OCI-LY7 (cell line): ENCODE data around the gene VAC14. TPM values are rescaled to one million over a fixed set of nuclear protein-coding genes. Genes with fewer than 3 reads are reported as not detected.

Experiments used
- BruUV-seq: library from RNA; stranded (reverse); fragments of 400-500 nt; replicated peaks from 2 replicates; lab custom pipeline; 2021; lab: Mats Ljungman, UMichigan
- CTCF ChIA-PET: fragments of 300-600 bp; sonication (Branson Sonifier 250); formaldehyde crosslinking; loops from one replicate; lab custom pipeline; 2022; ENCODE audit warnings: antibody characterized with exemption; ENCODE audit not compliant: unreplicated experiment; lab: Charles Lee
- POLR2A ChIA-PET: fragments of 300-600 bp; sonication (Branson Sonifier 250); formaldehyde crosslinking; loops from one replicate; lab custom pipeline; 2022; ENCODE audit warnings: antibody characterized with exemption; lab: Charles Lee
- DNase-seq: peaks from one replicate; pipeline ENCODE4 v3.0.0-alpha.2; 2015; ENCODE audit warnings: low spot score
- H2AFZ ChIP-seq: fragments of 200-600 bp; sonication (generic), shearing (Covaris generic); 2 replicates; pipeline ENCODE4 v1.6.1; 2014; ENCODE audit warnings: mild to moderate bottlenecking, antibody characterized with exemption, low read length, moderate library complexity
- H3K27ac ChIP-seq: fragments of 200-600 bp; sonication (generic); 2 replicates; pipeline ENCODE4 v1.5.1; 2014; ENCODE audit warnings: mixed run types, low read depth, mild to moderate bottlenecking, moderate library complexity, low read length, inconsistent platforms; ENCODE audit not compliant: poor library complexity, severe bottlenecking
- H3K36me3 ChIP-seq: fragments of 200-600 bp; sonication (generic); 2 replicates; pipeline ENCODE4 v1.6.1; 2014; ENCODE audit warnings: mild to moderate bottlenecking, antibody characterized with exemption, low read length, moderate library complexity, mixed read lengths; ENCODE audit not compliant: insufficient read depth
- H3K4me1 ChIP-seq: fragments of 200-600 bp; sonication (generic); 2 replicates; pipeline ENCODE4 v1.5.1; 2014; ENCODE audit warnings: mild to moderate bottlenecking, low read length; ENCODE audit not compliant: insufficient read depth, poor library complexity, severe bottlenecking
- H3K4me2 ChIP-seq: fragments of 200-600 bp; sonication (generic); 2 replicates; pipeline ENCODE4 v1.6.1; 2014; ENCODE audit warnings: mild to moderate bottlenecking, low read length
- H3K4me3 ChIP-seq: fragments of 200-600 bp; sonication (generic); 2 replicates; pipeline ENCODE4 v1.5.1; 2014; ENCODE audit warnings: mild to moderate bottlenecking, low read depth, low read length; ENCODE audit not compliant: poor library complexity, severe bottlenecking
- H3K79me2 ChIP-seq: fragments of 200-600 bp; sonication (generic); 2 replicates; pipeline ENCODE4 v1.6.1; 2016; ENCODE audit warnings: low read depth, mild to moderate bottlenecking, low read length, moderate library complexity, mixed read lengths; ENCODE audit not compliant: insufficient read depth
- H3K9me2 ChIP-seq: fragments of 200-600 bp; sonication (generic); 2 replicates; pipeline ENCODE4 v1.6.1; 2016; ENCODE audit warnings: mild to moderate bottlenecking, low read length, mixed read lengths; ENCODE audit not compliant: insufficient read depth
- H3K9me3 ChIP-seq: fragments of 200-600 bp; sonication (generic); 2 replicates; pipeline ENCODE4 v1.6.1; 2014; ENCODE audit warnings: mild to moderate bottlenecking, mixed run types, low read length, mixed read lengths
- H4K20me1 ChIP-seq: fragments of 200-600 bp; sonication (generic); 2 replicates; pipeline ENCODE4 v1.6.1; 2014; ENCODE audit warnings: mild to moderate bottlenecking, antibody characterized with exemption, low read length, moderate library complexity, mixed read lengths; ENCODE audit not compliant: insufficient read depth
- EZH2phosphoT487 ChIP-seq: fragments of 200-600 bp; sonication (generic); IDR thresholded peaks from 2 replicates; pipeline ENCODE4 v1.6.1; 2018; ENCODE audit warnings: low read depth, borderline replicate concordance, mild to moderate bottlenecking, mixed run types, antibody characterized with exemption, low read length, moderate library complexity, mixed read lengths
- intact Hi-C: fragments of 100-400 bp; cut with micrococcal nuclease; formaldehyde crosslinking; loops from one replicate; pipeline ENCODE4 v1.10.0; 2022; ENCODE audit not compliant: unreplicated experiment
- total RNA-seq, 2 experiments: library from RNA; depleted of rRNA in 1 of 2; stranded (reverse); fragments of >200 nt in 1 of 2; shearing (Covaris generic) in 1 of 2; gene quantifications; 2 replicates each; pipeline ENCODE4 v1.2.3, GENCODE V29; 2014 to 2022
- TF ChIP-seq, protein P1 (sequence below): fragments of 200-600 bp; sonication (generic); conservative IDR thresholded peaks from 2 replicates; pipeline ENCODE4 v1.5.1; 2014; ENCODE audit warnings: mild to moderate bottlenecking, antibody characterized with exemption, low read length, moderate library complexity, mixed read lengths

Gene VAC14
- total RNA-seq, 2 experiments from 2014 or later: 37.6 to 43.1 TPM

DNA sequence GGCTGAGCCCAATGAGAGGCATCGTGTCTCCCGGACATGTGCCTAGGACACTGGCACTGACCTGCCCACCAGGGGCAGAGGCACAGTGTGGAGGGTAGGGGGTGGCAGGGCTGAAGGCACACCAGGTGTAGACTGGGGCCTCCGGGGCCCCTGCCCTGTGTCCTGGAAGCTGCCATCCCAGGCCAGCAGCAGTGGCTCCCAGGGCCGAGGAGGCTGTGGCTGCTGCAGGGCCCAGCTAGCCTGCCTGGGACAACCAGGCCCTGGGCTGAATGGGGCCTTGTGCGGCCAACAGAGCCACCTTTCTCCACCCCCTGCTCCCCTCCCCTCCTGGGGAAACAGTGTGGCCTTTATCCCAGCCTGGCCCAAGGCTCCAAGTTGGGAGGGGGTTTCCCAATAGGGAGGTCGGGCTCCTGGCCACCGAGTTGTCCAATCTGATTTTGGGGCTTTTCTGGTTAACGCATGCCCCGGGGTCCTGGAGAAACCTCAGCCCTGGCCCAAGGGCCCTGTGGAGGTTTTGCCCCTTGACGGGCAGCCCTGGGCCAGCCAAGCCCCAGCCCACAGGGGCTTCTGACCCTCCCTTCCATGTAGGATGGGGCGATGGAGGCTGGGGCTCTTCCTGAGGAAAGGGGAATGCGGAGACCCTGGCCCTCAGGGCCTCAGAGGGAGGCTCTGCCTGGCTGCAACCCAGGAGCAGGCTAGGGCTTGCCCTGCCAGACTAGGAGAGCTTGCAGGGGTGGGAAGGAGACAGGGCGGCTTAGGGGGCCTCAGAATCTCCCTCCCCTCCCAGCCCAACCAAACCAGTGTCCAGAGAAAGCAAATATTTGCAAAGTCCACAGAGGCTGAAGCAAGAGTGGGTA, 119.3 kb downstream of the VAC14 start:
- no TSS peak for BruUV-seq
- CTCF ChIA-PET: no interaction called here
- H3K4me1 ChIP-seq: no peaks in the 10 kb centered on the region
- TF ChIP-seq EZH2phosphoT487: no peak
- TF ChIP-seq, protein P1, sequence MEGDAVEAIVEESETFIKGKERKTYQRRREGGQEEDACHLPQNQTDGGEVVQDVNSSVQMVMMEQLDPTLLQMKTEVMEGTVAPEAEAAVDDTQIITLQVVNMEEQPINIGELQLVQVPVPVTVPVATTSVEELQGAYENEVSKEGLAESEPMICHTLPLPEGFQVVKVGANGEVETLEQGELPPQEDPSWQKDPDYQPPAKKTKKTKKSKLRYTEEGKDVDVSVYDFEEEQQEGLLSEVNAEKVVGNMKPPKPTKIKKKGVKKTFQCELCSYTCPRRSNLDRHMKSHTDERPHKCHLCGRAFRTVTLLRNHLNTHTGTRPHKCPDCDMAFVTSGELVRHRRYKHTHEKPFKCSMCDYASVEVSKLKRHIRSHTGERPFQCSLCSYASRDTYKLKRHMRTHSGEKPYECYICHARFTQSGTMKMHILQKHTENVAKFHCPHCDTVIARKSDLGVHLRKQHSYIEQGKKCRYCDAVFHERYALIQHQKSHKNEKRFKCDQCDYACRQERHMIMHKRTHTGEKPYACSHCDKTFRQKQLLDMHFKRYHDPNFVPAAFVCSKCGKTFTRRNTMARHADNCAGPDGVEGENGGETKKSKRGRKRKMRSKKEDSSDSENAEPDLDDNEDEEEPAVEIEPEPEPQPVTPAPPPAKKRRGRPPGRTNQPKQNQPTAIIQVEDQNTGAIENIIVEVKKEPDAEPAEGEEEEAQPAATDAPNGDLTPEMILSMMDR: no peak
- no peaks in the 10 kb centered on the region for H3K36me3 ChIP-seq
- POLR2A ChIA-PET: no interaction called here
- H3K9me2 ChIP-seq: no peaks in the 10 kb centered on the region
- H3K9me3 ChIP-seq: no peaks in the 10 kb centered on the region
- H3K4me2 ChIP-seq: no peak overlapping the region
- H4K20me1 ChIP-seq: no peaks in the 10 kb centered on the region
- no peak overlapping the region for H2AFZ ChIP-seq
- no peak for DNase-seq
- H3K27ac ChIP-seq: no peak overlapping the region
- H3K4me3 ChIP-seq: no peak overlapping the region
- intact Hi-C loops: loop anchor here (5.0 kb wide), 1 partner anchor 91 kb away; no protein-coding TSS in a partner anchor
- no peaks in the 10 kb centered on the region for H3K79me2 ChIP-seq

DNA sequence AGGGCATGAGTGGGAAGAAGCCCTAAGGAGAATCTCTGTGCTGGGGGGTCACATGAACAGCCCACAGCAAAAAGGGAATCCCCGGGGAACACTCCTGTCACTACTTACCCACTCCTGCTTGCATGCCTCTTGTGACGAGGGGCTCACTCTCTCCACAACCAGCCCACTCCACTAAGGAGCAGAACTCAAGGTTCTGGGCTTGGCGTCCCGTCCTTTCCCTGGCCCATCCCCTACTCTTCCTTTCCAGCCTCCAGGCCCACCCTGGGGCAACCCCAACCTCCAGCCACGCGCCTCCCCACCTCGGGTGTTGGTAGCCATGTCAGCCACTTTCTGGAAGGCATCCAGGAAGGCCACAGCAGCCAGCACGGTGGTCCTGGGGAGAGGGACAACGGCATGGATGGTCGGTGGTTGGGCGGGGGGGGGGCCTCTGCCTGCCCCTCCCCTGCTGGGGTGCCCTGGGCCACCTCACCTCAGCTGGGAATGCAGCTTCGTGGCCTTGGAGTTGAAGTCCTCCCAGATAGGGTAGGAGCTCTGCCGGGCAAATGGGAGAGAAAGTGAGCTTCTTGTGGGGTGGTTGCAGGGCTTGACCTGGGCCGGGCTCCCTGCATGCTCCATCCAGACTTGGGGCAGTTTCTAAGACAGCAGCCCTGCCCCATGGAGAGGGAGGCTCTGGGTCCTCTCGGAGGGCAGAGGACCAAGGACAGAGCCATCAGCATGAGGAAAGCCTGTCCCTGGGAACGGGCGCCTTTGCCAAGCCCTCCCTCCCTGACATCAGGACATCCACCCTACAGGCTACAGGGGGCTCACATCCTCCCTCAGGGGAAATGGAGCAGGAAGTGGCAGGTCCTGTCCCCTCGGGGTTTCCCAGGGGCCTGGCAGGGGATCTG, 120.2 kb downstream of the VAC14 start:
- ChIA-PET CTCF (no interaction called here), POLR2A (no interaction called here)
- Histone ChIP-seq H3K79me2 (no peaks in the 10 kb centered on the region), H3K4me2 (no peak overlapping the region; the same call in 1 of the 2 replicates), H3K4me1 (no peaks in the 10 kb centered on the region), H3K4me3 (no peak overlapping the region), H3K9me2 (no peaks in the 10 kb centered on the region), H2AFZ (no peak overlapping the region), H3K9me3 (no peaks in the 10 kb centered on the region), H3K27ac (no peak overlapping the region), H3K36me3 (no peaks in the 10 kb centered on the region), H4K20me1 (no peaks in the 10 kb centered on the region)
- DNase-seq: no peak
- no peak for TF ChIP-seq EZH2phosphoT487
- TF ChIP-seq, protein P1: no peak
- intact Hi-C loops: loop anchor here (5.0 kb wide), 1 partner anchor 92 kb away; no protein-coding TSS in a partner anchor
- no TSS peak for BruUV-seq
